ENCODE results near the gene MAD1L1.

MAD1L1 gene

DNA sequence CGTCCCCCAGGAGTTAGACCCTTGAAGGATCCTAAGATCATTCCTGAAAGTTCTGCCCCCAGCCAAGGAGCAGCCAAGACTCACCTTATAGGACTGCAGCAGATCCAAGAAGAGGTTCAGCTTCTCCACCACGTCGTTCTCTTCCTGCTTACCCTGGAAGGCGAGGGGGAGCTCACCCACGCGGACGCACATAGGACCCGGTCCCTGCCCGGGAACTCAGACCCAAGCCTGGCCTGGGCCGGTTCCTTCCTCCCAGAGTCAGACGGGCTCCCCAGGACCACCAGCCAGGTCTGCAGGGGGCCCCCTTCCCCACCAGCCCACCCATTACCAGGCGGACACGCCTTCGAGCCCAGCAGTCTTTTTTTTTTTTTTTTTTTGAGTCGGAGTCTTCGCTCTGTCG is 24.9 kb upstream of the MAD1L1 start:
- DNase-seq: no peak

DNA sequence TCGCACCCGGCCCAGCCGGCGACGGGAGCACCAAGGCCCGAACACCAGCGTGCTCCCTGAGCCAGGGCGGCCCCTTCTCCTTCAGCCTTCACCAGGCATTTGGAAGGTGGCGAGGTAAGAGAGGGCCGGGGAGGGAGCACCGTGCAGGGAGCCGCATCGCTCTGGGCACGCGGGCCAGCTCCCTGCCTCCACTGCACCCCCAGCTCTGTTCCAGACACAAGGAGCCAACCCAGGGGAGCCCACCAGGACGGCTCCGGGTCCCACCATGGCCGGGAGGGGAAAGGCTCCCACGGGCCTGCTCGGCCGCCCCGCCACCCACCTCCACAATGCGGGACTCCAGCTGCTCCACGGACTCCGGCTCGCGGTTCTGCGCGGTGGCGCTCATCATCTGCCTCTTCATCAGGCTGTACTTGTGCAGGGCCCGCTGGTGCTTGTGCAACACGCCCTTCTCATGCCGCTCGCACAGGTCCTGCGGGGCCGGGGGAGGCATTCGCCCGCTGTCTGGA is 24.4 kb upstream of the MAD1L1 start:
- DNase-seq: no peak

- no peak for DNase-seq
These were observed 23.7 kb upstream of the MAD1L1 start for GRCh38 chr7:2256306-2257045.

- no peak for DNase-seq
These were observed 22.7 kb upstream of the MAD1L1 start for GRCh38 chr7:2255145-2256139.

GRCh38 chr7:2254429-2255144 is 21.8 kb upstream of the MAD1L1 start:
- DNase-seq: no peak

DNA sequence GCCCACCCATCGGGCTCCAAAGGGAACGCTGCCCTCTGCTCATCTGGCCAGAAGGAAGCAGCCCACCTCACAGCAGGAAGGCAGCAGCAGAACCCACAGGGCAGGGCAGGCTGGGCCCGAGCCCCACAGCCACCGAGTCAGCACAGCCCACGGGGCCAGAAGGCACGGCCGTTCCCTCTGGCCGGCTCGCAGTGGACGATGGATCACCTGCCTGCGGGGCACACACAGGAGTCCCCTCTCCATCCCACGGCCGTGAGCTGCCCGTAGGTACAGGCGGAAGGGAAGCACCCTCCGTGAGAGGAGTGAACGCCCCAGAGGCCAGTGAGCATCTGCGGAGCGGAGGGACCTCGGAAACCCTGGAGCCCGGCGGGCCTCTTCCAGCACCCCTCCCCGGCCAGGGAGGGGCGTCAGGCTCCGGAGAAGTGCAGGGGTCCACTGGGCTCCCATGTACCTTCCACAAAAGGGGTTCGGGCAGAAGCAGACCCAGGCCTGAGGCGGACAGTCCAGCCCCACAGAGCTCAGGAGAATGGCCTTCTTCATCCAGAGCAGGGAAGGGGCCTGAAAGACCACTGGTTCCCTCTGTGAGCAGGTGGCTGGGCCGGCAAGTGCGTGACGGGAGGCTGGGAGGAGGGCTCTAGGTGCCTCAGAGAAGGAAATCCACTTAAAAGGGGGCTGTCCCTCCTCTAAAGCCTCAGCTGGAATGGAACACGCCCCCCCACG is 20.9 kb upstream of the MAD1L1 start:
- DNase-seq: no peak

DNA sequence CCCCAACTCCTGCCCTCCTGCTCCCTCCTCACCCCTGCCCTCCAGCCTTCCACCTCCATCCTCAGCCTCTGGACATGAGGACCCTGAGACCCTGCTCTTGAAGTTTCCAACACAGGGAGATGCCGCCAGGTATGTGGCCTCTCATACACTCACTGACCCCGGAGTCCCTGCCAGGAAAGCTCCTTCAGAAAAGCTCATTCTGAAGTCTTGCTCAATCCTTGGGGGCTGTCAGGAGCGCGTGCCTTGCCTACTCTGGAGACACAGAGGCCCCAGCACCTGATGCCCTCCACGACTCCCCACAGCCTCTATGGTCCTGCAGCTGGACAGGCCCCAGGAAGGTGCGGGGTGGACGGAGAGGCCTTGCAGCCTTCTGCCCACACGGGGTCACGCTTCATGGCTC is 20.3 kb upstream of the MAD1L1 start:
- no peak for DNase-seq

DNA sequence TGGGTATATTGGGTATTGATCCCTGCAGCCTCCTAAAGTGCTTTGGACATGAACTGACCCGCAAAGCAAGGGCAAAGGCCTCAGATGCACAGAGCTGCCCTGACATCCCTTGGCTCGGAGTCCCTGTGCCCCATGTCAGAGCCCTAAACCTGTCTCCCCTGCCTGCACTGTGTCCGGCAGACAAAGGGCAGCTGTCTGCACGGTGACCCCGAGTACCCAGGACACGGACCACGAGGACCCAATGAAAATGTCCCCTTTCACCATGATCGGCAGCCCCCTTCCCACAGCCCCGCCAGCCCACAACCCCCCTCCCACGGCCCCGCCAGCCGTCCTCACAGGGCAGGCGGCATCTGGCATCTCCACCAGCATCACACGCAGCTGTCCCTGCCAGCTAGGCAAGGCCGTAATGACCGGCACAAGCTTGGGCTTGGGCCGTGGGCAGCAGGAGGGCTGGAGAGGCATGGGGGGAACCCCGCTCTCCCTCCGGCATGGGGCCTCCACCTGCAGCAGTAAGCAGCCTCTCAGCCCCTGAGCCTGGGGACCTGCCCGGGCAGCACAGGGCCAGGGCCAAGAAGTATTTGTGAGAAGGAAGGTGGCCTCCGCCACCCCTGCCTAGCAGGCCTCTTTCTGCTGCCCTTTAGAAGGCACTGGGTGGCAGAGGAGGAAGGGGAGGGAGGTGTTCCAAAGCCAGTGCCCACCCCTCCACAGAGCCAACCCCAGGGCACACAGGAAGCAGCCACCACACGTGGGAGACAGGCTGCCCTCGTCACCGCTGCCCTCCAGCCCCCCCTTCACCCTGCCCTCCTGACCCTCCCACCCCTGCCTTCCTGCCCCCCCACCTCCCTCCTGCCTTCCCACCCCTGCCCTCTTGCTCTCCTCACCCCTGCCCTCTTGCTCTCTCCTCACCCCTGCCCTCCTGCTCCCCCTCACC is 19.4 kb upstream of the MAD1L1 start:
- DNase-seq: no peak

- no peak for DNase-seq
These were observed 18.6 kb upstream of the MAD1L1 start for GRCh38 chr7:2251381-2251780.

DNA sequence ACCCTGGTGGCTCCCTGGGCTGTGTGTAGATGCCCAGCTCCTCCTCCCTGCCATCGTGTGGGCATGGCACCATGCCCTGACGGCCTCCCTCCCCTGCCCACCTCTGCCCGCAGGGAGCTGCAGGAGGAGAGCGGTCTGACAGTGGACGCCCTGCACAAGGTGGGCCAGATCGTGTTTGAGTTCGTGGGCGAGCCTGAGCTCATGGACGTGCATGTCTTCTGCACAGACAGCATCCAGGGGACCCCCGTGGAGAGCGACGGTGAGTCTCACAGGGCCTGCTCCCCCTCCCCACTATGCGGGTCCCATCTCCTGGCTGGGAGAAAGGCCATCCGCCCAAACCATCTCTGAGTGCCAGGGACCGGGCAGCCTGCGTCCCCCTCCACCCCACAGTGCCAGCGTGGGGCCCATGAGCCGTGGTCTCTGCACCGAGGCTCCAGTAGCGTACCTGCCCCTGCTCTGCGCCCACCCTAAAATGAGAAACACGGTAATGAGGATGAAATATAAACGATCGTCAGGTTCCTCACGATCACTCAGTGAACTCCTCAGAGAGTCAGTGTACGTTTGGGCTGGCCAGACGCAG is 17.1 kb upstream of the MAD1L1 start:
- no peak for DNase-seq

GRCh38 chr7:2248984-2249694 is 16.4 kb upstream of the MAD1L1 start:
- peak; percentile 38 to 53 for DNase-seq

- peak; percentile 56 to 58 for DNase-seq
These were observed 14.6 kb upstream of the MAD1L1 start for GRCh38 chr7:2247141-2247995.

GRCh38 chr7:2245883-2246675 is 13.3 kb upstream of the MAD1L1 start:
- no peak for DNase-seq

DNA sequence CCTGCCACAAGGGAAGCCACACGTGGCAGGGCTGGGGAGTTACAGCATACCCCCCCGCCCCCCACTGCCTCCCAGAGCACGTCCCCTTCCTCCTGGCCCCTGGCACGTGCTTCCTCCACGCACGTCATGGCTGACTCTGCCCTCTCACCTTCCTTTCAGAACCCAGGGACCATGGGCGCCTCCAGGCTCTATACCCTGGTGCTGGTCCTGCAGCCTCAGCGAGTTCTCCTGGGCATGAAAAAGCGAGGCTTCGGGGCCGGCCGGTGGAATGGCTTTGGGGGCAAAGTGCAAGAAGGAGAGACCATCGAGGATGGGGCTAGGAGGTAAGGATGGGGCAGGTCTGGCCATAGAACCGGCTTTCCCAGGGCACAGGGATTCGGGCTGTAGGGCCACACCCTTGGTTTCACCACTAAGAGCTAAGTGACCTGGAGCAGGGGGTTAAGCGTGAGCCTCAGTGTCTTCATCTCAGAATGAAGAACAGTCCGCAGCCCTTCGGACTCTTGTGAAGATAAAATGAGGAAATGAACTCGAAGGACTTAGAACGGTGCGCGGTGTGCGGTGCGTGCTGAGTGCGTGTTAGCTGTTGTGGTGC is 11.8 kb upstream of the MAD1L1 start:
- DNase-seq: no peak

GRCh38 chr7:2243458-2243857 is 10.7 kb upstream of the MAD1L1 start:
- no peak for DNase-seq

- peak in 1 of 2 experiments; percentile 68 for DNase-seq
These were observed 10.0 kb upstream of the MAD1L1 start for GRCh38 chr7:2242541-2243429.
